ENCODE measurements around the gene ABR. TPM values are rescaled to one million over a fixed set of nuclear protein-coding genes. Genes with fewer than 3 reads are reported as not detected.

Gene ABR
- total and polyA plus RNA-seq, 2 of the 13 experiments (the other 11 are each of a cell fraction or from before 2014, with no cell fraction given), result 12.4 to 40.4 TPM

DNA sequence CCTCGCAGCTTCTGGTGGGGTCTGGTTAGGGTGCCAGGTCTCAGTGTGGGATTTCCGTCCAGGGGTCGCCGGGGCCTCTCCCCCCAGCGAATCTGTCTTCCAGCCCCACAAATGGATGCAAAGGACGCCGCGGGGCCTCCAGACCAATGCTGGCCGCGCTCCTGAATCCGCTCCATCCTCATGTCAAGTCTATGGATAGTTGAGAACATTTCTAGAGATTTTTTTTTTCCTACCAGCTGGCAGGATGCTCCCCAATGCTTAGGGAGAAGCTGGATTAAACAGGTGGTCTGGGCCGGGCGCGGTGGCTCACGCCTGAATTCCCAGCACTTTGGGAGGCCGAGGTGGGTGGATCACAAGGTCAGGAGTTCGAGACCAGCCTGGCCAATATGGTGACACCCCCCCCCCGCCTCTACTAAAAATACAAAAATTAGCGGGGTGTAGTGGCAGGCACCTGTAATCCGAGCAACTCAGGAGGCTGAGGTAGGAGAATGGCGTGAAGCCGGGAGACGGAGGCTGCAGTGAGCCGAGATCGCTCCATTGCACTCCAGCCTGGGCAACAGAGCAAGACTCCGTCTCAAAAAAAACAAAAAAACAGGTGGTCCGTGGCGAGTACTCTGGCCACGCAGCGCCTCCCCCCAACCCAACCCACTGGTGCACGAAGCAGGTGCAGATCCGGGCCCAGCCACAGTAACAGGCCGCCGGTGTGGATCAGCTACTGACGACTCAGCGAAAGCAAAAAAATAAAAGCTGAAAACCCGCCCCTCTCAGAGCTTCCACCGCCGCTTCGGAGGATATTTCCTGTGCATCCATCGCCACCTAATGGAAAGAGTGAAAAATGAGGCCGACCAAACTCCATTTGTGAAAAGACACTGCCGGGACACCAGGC lies 199.1 kb downstream of the ABR start (continued):
- TF ChIP-seq, protein P1, sequence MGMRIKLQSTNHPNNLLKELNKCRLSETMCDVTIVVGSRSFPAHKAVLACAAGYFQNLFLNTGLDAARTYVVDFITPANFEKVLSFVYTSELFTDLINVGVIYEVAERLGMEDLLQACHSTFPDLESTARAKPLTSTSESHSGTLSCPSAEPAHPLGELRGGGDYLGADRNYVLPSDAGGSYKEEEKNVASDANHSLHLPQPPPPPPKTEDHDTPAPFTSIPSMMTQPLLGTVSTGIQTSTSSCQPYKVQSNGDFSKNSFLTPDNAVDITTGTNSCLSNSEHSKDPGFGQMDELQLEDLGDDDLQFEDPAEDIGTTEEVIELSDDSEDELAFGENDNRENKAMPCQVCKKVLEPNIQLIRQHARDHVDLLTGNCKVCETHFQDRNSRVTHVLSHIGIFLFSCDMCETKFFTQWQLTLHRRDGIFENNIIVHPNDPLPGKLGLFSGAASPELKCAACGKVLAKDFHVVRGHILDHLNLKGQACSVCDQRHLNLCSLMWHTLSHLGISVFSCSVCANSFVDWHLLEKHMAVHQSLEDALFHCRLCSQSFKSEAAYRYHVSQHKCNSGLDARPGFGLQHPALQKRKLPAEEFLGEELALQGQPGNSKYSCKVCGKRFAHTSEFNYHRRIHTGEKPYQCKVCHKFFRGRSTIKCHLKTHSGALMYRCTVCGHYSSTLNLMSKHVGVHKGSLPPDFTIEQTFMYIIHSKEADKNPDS (CRISPR knock-in tag; IDR thresholded peaks at IDR 0.05), result no peak
- TF ChIP-seq, protein P2, sequence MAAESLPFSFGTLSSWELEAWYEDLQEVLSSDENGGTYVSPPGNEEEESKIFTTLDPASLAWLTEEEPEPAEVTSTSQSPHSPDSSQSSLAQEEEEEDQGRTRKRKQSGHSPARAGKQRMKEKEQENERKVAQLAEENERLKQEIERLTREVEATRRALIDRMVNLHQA (CRISPR knock-in tag; IDR thresholded peaks at IDR 0.05), result no peak
- TF ChIP-seq ZNF562 (CRISPR knock-in tag; IDR thresholded peaks at IDR 0.05; ENCODE audit: borderline replicate concordance) (no peak), FOSL1 (CRISPR knock-in tag; IDR thresholded peaks at IDR 0.05; ENCODE audit: borderline replicate concordance) (no peak), SMARCC2 (IDR thresholded peaks at IDR 0.05) (no peak), BRF2 (CRISPR knock-in tag; IDR thresholded peaks at IDR 0.05) (no peak), ZNF292 (CRISPR knock-in tag; IDR thresholded peaks at IDR 0.05; ENCODE audit: borderline replicate concordance, low read depth) (0 out of 2 replicates have a peak, but pooled peaks have one; percentile 2), ZNF737 (CRISPR knock-in tag; IDR thresholded peaks at IDR 0.05; ENCODE audit: borderline replicate concordance) (no peak), SOX5 (CRISPR knock-in tag; IDR thresholded peaks at IDR 0.05; ENCODE audit: borderline replicate concordance) (0 out of 2 replicates have a peak, but pooled peaks have one; percentile 34), PRPF4 (IDR thresholded peaks at IDR 0.05; ENCODE audit: low read depth, low read length, poor library complexity, severe bottlenecking) (no peak), MYNN (CRISPR knock-in tag; IDR thresholded peaks at IDR 0.05; ENCODE audit: low read depth) (no peak), ATF1 (CRISPR knock-in tag; IDR thresholded peaks at IDR 0.05) (no peak), HDAC6 (IDR thresholded peaks at IDR 0.05; ENCODE audit: low read depth, low read length) (no peak), ZNF253 (CRISPR knock-in tag; IDR thresholded peaks at IDR 0.05; ENCODE audit: borderline replicate concordance) (no peak), ZNF782 (CRISPR knock-in tag; IDR thresholded peaks at IDR 0.05; ENCODE audit: borderline replicate concordance) (no peak)
- TF ChIP-seq, protein P3, sequence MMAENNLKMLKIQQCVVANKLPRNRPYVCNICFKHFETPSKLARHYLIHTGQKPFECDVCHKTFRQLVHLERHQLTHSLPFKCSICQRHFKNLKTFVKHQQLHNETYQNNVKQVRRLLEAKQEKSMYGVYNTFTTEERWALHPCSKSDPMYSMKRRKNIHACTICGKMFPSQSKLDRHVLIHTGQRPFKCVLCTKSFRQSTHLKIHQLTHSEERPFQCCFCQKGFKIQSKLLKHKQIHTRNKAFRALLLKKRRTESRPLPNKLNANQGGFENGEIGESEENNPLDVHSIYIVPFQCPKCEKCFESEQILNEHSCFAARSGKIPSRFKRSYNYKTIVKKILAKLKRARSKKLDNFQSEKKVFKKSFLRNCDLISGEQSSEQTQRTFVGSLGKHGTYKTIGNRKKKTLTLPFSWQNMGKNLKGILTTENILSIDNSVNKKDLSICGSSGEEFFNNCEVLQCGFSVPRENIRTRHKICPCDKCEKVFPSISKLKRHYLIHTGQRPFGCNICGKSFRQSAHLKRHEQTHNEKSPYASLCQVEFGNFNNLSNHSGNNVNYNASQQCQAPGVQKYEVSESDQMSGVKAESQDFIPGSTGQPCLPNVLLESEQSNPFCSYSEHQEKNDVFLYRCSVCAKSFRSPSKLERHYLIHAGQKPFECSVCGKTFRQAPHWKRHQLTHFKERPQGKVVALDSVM (CRISPR knock-in tag; IDR thresholded peaks at IDR 0.05), result peak; percentile 59; the same call in 1 of the 2 replicates
- TF ChIP-seq, protein P4, sequence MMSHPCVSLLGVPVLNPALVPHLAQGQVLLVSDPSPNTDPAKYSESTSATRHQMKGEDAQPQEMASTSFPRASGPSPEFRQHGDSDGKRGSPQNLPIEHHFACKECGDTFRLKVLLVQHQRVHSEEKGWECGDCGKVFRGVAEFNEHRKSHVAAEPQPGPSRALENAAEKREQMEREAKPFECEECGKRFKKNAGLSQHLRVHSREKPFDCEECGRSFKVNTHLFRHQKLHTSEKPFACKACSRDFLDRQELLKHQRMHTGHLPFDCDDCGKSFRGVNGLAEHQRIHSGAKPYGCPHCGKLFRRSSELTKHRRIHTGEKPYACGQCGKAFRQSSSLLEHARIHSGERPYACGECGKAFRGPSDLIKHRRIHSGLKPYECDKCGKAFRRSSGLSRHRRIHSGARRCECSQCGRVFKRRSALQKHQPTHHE (CRISPR knock-in tag; IDR thresholded peaks at IDR 0.05; ENCODE audit: borderline replicate concordance), result no peak
